CD4-positive, alpha-beta T cell treated with Interleukin-4 for 4 hours (primary cell): ENCODE results near the gene MED27.

Experiments used
- DNase-seq: peaks from one replicate; pipeline ENCODE4 v3.0.0-alpha.2; 2020

MED27 gene

GRCh38 chr9:131992906-131993657, 86.6 kb downstream of the MED27 start:
- DNase-seq, result no peak

GRCh38 chr9:131987232-131987631, 92.4 kb downstream of the MED27 start:
- DNase-seq, result no peak

GRCh38 chr9:131986576-131986975, 93.1 kb downstream of the MED27 start:
- no peak for DNase-seq

GRCh38 chr9:131986089-131986488, 93.6 kb downstream of the MED27 start:
- no peak for DNase-seq

GRCh38 chr9:131984564-131984963, 95.1 kb downstream of the MED27 start:
- no peak for DNase-seq

GRCh38 chr9:131982671-131983239, 96.9 kb downstream of the MED27 start:
- DNase-seq, result no peak

GRCh38 chr9:131982102-131982501, 97.6 kb downstream of the MED27 start:
- no peak for DNase-seq

GRCh38 chr9:131981116-131981776, 98.4 kb downstream of the MED27 start:
- no peak for DNase-seq

- no peak for DNase-seq
Measured at GRCh38 chr9:131980267-131981016, 99.2 kb downstream of the MED27 start.

GRCh38 chr9:131977109-131977838, 102.4 kb downstream of the MED27 start:
- DNase-seq, result no peak

- DNase-seq, result no peak
Measured at GRCh38 chr9:131976157-131977108, 103.2 kb downstream of the MED27 start.

- DNase-seq, result no peak
Measured at GRCh38 chr9:131972889-131973288, 106.8 kb downstream of the MED27 start.

GRCh38 chr9:131971482-131972074, 108.1 kb downstream of the MED27 start:
- DNase-seq, result no peak

GRCh38 chr9:131969469-131969989, 110.1 kb downstream of the MED27 start:
- no peak for DNase-seq

GRCh38 chr9:131968632-131969031, 111.0 kb downstream of the MED27 start:
- no peak for DNase-seq

GRCh38 chr9:131965841-131966240, 113.8 kb downstream of the MED27 start:
- no peak for DNase-seq

- DNase-seq, result no peak
Measured at GRCh38 chr9:131965103-131965502, 114.6 kb downstream of the MED27 start.

- no peak for DNase-seq
Measured at GRCh38 chr9:131963072-131964030, 116.3 kb downstream of the MED27 start.

- DNase-seq, result no peak
Measured at GRCh38 chr9:131961496-131961880, 118.2 kb downstream of the MED27 start.
